CD14-positive monocyte (primary cell): ENCODE measurements around the gene SFT2D2. TPM values are rescaled to one million over a fixed set of nuclear protein-coding genes. Genes with fewer than 3 reads are reported as not detected.
A peak's percentile ranks its signal among the peaks of the same experiment; 100 is the strongest.

ENCODE experiments used
- DNase-seq, 3 donors: peaks; one replicate each; pipeline ENCODE4 v3.0.0-alpha.2; 2011 to 2022
- H2AFZ ChIP-seq: 2 replicates; pipeline ENCODE4 v1.6.0; 2012; ENCODE audit warnings: mild to moderate bottlenecking, low read depth, low read length, inconsistent platforms; ENCODE audit not compliant: insufficient read depth, poor library complexity, severe bottlenecking
- H3K27ac ChIP-seq, 2 donors: 1 replicate in 1 of 2; 2 replicates in 1 of 2; pipeline ENCODE4 v1.5.1; 2012 to 2013; ENCODE audit warnings: low read length in 2 of 2, control low read depth in 1 of 2, inconsistent platforms in 1 of 2, low read depth in 1 of 2, mild to moderate bottlenecking in 1 of 2
- H3K27me3 ChIP-seq, 2 donors: one replicate each; pipeline versions ENCODE4 v1.6.0 to v1.6.1; 2011 to 2013; ENCODE audit warnings: low read length in 2 of 2; ENCODE audit not compliant: control insufficient read depth in 2 of 2, insufficient read depth in 2 of 2
- H3K36me3 ChIP-seq, 2 donors: replicated peaks in 1 of 2; 1 replicate in 1 of 2; 2 replicates in 1 of 2; pipeline versions ENCODE4 v1.5.1 to v1.6.1; 2012 to 2013; ENCODE audit warnings: low read length in 2 of 2, control low read depth in 1 of 2, inconsistent platforms in 1 of 2, mild to moderate bottlenecking in 1 of 2; ENCODE audit not compliant: insufficient read depth in 2 of 2, control insufficient read depth in 1 of 2
- H3K4me1 ChIP-seq, 2 donors: 1 replicate in 1 of 2; 2 replicates in 1 of 2; pipeline versions ENCODE4 v1.5.1 to v1.6.1; 2012 to 2013; ENCODE audit warnings: low read length in 2 of 2, control low read depth in 1 of 2, inconsistent platforms in 1 of 2, mild to moderate bottlenecking in 1 of 2, moderate library complexity in 1 of 2; ENCODE audit not compliant: insufficient read depth in 2 of 2, control insufficient read depth in 1 of 2
- H3K4me2 ChIP-seq: replicated peaks from 2 replicates; pipeline ENCODE3; 2012; ENCODE audit warnings: low read length, moderate library complexity, mild to moderate bottlenecking; ENCODE audit not compliant: poor library complexity, severe bottlenecking; ENCODE audit errors: extremely low read depth
- H3K4me3 ChIP-seq, 3 experiments: fragments of 200-600 bp in 1 of 3; sonication (generic) in 1 of 3; replicated peaks in 1 of 3; 1 replicate in 2 of 3; 2 replicates in 1 of 3; pipeline ENCODE4 v1.5.1; 2011 to 2013; ENCODE audit warnings: low read length in 3 of 3, mild to moderate bottlenecking in 3 of 3, control low read depth in 2 of 3, low read depth in 2 of 3, inconsistent platforms in 1 of 3, moderate library complexity in 1 of 3
- H3K79me2 ChIP-seq: 2 replicates; pipeline ENCODE4 v1.6.0; 2012; ENCODE audit warnings: mild to moderate bottlenecking, control low read depth, inconsistent platforms, low read length, moderate library complexity; ENCODE audit not compliant: insufficient read depth
- H3K9ac ChIP-seq: 2 replicates; pipeline ENCODE4 v1.6.0; 2017; ENCODE audit warnings: low read length, mild to moderate bottlenecking; ENCODE audit not compliant: insufficient read depth, poor library complexity, severe bottlenecking
- H3K9me3 ChIP-seq, 2 donors: replicated peaks in 1 of 2; 1 replicate in 1 of 2; 2 replicates in 1 of 2; pipeline versions ENCODE4 v1.5.1 to v1.6.1; 2012 to 2013; ENCODE audit warnings: low read length in 2 of 2, control low read depth in 1 of 2; ENCODE audit not compliant: control insufficient read depth in 1 of 2, insufficient read depth in 1 of 2
- H4K20me1 ChIP-seq: 2 replicates; pipeline ENCODE4 v1.6.0; 2012; ENCODE audit warnings: mild to moderate bottlenecking, low read length, control low read depth, moderate library complexity; ENCODE audit not compliant: insufficient read depth
- H3K27ac Mint-ChIP-seq, 7 donors: one replicate each; pipeline ENCODE4 v1.8.0; 2020; ENCODE audit warnings: mild to moderate bottlenecking in 7 of 7, mixed read lengths in 7 of 7, moderate library complexity in 6 of 7, inconsistent platforms in 2 of 7
- H3K27me3 Mint-ChIP-seq, 3 donors: one replicate each; pipeline ENCODE4 v1.8.0; 2021 to 2022; ENCODE audit warnings: low read depth in 3 of 3, mild to moderate bottlenecking in 3 of 3, mixed read lengths in 3 of 3, moderate library complexity in 3 of 3, inconsistent platforms in 1 of 3
- H3K36me3 Mint-ChIP-seq, 2 donors: one replicate each; pipeline ENCODE4 v1.8.0; 2020; ENCODE audit warnings: mixed read lengths in 2 of 2, inconsistent platforms in 1 of 2, mild to moderate bottlenecking in 1 of 2
- H3K4me1 Mint-ChIP-seq: one replicate; pipeline ENCODE4 v1.8.0; 2020; ENCODE audit warnings: mild to moderate bottlenecking, mixed read lengths
- H3K4me3 Mint-ChIP-seq, 2 donors: one replicate each; pipeline ENCODE4 v1.8.0; 2020; ENCODE audit warnings: mild to moderate bottlenecking in 2 of 2, mixed read lengths in 2 of 2, moderate library complexity in 1 of 2
- H3K9me3 Mint-ChIP-seq, 7 donors: one replicate each; pipeline ENCODE4 v1.8.0; 2020 to 2022; ENCODE audit warnings: mixed read lengths in 7 of 7, mild to moderate bottlenecking in 6 of 7, moderate library complexity in 6 of 7, inconsistent platforms in 2 of 7
- CTCF ChIP-seq: fragments of 200-600 bp; IDR thresholded peaks from one replicate; pipeline ENCODE4 v1.8.0; 2022; ENCODE audit warnings: antibody characterized with exemption, mild to moderate bottlenecking
- WGBS: methylation state at CpG from one replicate; pipeline ENCODE4 v1.1.5; 2013; ENCODE audit warnings: missing lambda C conversion rate; ENCODE audit not compliant: insufficient coverage; 5-methylcytosine and 5-hydroxymethylcytosine counted together
- intact Hi-C, 2 donors: fragments of 100-400 bp; cut with micrococcal nuclease; formaldehyde crosslinking; loops; one replicate each; pipeline versions ENCODE4 v1.15.0 to v1.15.1; 2023
- polyA plus RNA-seq, 3 donors: library from polyadenylated mRNA; depleted of rRNA in 1 of 3; unstranded in 2 of 3; stranded (reverse) in 1 of 3; fragments of 300-500 nt in 2 of 3; fragments of >200 nt in 1 of 3; fragmentation: Illumina TruSeq in 2 of 3; gene quantifications; 1 replicate in 2 of 3; 2 replicates in 1 of 3; pipeline ENCODE4 v1.2.3, GENCODE V29; 2012 to 2021

SFT2D2 gene
- polyA plus RNA-seq, 3 donors, result 23.7 to 46.6 (median 34.9) TPM

GRCh38 chr1:168246506-168246905 is 20.7 kb downstream of the SFT2D2 start:
- H2AFZ ChIP-seq, result no peak overlapping the region
- WGBS, result 98% methylated on average over 4 of the region's 5 CpGs
- H4K20me1 ChIP-seq, result peaks cover 96% of the 10 kb centered on the region
- H3K36me3 ChIP-seq, result peaks cover 68 to 89% of the 10 kb centered on the region in 2 donors
- no peaks in the 10 kb centered on the region for H3K27me3 Mint-ChIP-seq
- H3K27me3 ChIP-seq, result no peaks in the 10 kb centered on the region
- TF ChIP-seq CTCF, result no peak
- no peak overlapping the region for H3K4me3 Mint-ChIP-seq
- H3K4me3 ChIP-seq, result no peak overlapping the region
- H3K4me2 ChIP-seq, result no peak overlapping the region
- H3K4me1 Mint-ChIP-seq, result peaks cover 9% of the 10 kb centered on the region
- no peak for DNase-seq
- intact Hi-C loops, result no loop called here
- H3K9me3 ChIP-seq, result no peaks in the 10 kb centered on the region
- H3K9me3 Mint-ChIP-seq, result no peaks in the 10 kb centered on the region
- H3K79me2 ChIP-seq, result peaks cover 64% of the 10 kb centered on the region
- H3K27ac Mint-ChIP-seq, result peak overlapping the region in 2 of 7 donors; percentile 6 to 34
- peak overlapping the region in 1 of 2 donors; percentile 13 for H3K27ac ChIP-seq
- H3K36me3 Mint-ChIP-seq, result peaks cover 90 to 97% of the 10 kb centered on the region in 2 donors
- H3K9ac ChIP-seq, result no peak overlapping the region
- H3K4me1 ChIP-seq, result no peaks in the 10 kb centered on the region

GRCh38 chr1:168252204-168252733 is 26.5 kb downstream of the SFT2D2 start:
- Mint-ChIP-seq H3K27me3 (no peaks in the 10 kb centered on the region), H3K9me3 (peaks cover 8 to 26% (median 21%) of the 10 kb centered on the region in 7 donors), H3K4me1 (peaks cover 4% of the 10 kb centered on the region), H3K27ac (peak overlapping the region in 2 of 7 donors; percentile 36 to 50), H3K36me3 (peaks cover 76 to 90% of the 10 kb centered on the region in 2 donors), H3K4me3 (no peak overlapping the region)
- no peak for TF ChIP-seq CTCF
- peaks cover 27 to 85% of the 10 kb centered on the region in 2 donors for H3K36me3 ChIP-seq
- H2AFZ ChIP-seq, result no peak overlapping the region
- WGBS, result 82% methylated on average over 2 of the region's 3 CpGs
- intact Hi-C loops, result no loop called here
- no peak overlapping the region for H3K4me2 ChIP-seq
- peaks cover 59% of the 10 kb centered on the region for H3K79me2 ChIP-seq
- H3K4me3 ChIP-seq, result no peak overlapping the region
- no peak for DNase-seq
- H4K20me1 ChIP-seq, result peaks cover 73% of the 10 kb centered on the region
- no peaks in the 10 kb centered on the region for H3K4me1 ChIP-seq
- no peak overlapping the region for H3K27ac ChIP-seq
- peaks cover 13 to 14% of the 10 kb centered on the region in 2 donors for H3K9me3 ChIP-seq
- H3K9ac ChIP-seq, result no peak overlapping the region
- H3K27me3 ChIP-seq, result no peaks in the 10 kb centered on the region
